Measurements from ENCODE around the gene CRIP1. TPM values are rescaled to one million over a fixed set of nuclear protein-coding genes. Genes with fewer than 3 reads are reported as not detected.
A peak's percentile ranks its signal among the peaks of the same experiment; 100 is the strongest.

Gene CRIP1
- total RNA-seq, 2 experiments from 2014 or later = 182 to 186 TPM

- intact Hi-C loops (cut with DNase I, micrococcal nuclease) = no loop called here
- CTCF ChIA-PET = interaction anchor here (0.6 kb wide), 1 partner anchor 76 kb away, joined by 3 read pairs; no protein-coding TSS in a partner anchor
- H3K36me3 Mint-ChIP-seq (ENCODE audit: low read depth) = peaks cover 9% of the 10 kb centered on the region
- H3K27ac Mint-ChIP-seq = no peak overlapping the region
- POLR2A ChIA-PET = no interaction called here
- H3K27me3 Mint-ChIP-seq = no peaks in the 10 kb centered on the region
- no peaks in the 10 kb centered on the region for H3K9me3 Mint-ChIP-seq (ENCODE audit: low read depth)
- no peak for ATAC-seq
- no peak for DNase-seq
- H3K4me3 Mint-ChIP-seq = no peak overlapping the region
- no peaks in the 10 kb centered on the region for H3K4me1 Mint-ChIP-seq
Measured at GRCh38 chr14:105445901-105446845, 40.5 kb upstream of the CRIP1 start.

- peaks cover 11% of the 10 kb centered on the region for H3K36me3 Mint-ChIP-seq (ENCODE audit: low read depth)
- intact Hi-C loops (cut with DNase I, micrococcal nuclease) = no loop called here
- no peaks in the 10 kb centered on the region for H3K27me3 Mint-ChIP-seq
- H3K4me1 Mint-ChIP-seq = no peaks in the 10 kb centered on the region
- ChIA-PET POLR2A (no interaction called here), CTCF (no interaction called here)
- H3K4me3 Mint-ChIP-seq = no peak overlapping the region
- DNase-seq (no peak), ATAC-seq (no peak)
- H3K27ac Mint-ChIP-seq = no peak overlapping the region
- no peaks in the 10 kb centered on the region for H3K9me3 Mint-ChIP-seq (ENCODE audit: low read depth)
Measured at GRCh38 chr14:105446971-105447370, 39.7 kb upstream of the CRIP1 start.

GRCh38 chr14:105447651-105448640 lies 38.7 kb upstream of the CRIP1 start:
- H3K4me1 Mint-ChIP-seq = no peaks in the 10 kb centered on the region
- DNase-seq = no peak
- H3K36me3 Mint-ChIP-seq (ENCODE audit: low read depth) = peaks cover 15% of the 10 kb centered on the region
- no peak for ATAC-seq
- no peak overlapping the region for H3K4me3 Mint-ChIP-seq
- POLR2A ChIA-PET = no interaction called here
- intact Hi-C loops (cut with DNase I, micrococcal nuclease) = loop anchor here (1.0 to 2.0 kb wide), 4 partner anchors 42 to 80 kb away; no protein-coding TSS in a partner anchor
- H3K9me3 Mint-ChIP-seq (ENCODE audit: low read depth) = no peaks in the 10 kb centered on the region
- CTCF ChIA-PET = interaction anchor here (0.6 to 1.2 kb wide), 5 partner anchors 39 to 77 kb away, joined by 3 to 8 read pairs (median 3); no protein-coding TSS in a partner anchor
- H3K27me3 Mint-ChIP-seq = no peaks in the 10 kb centered on the region
- H3K27ac Mint-ChIP-seq = no peak overlapping the region

GRCh38 chr14:105448706-105449111 lies 38.0 kb upstream of the CRIP1 start:
- Mint-ChIP-seq H3K27me3 (no peaks in the 10 kb centered on the region), H3K4me3 (no peak overlapping the region), H3K36me3 (ENCODE audit: low read depth) (peaks cover 15% of the 10 kb centered on the region), H3K27ac (no peak overlapping the region), H3K4me1 (no peaks in the 10 kb centered on the region), H3K9me3 (ENCODE audit: low read depth) (no peaks in the 10 kb centered on the region)
- CTCF ChIA-PET = interaction anchor here (0.6 to 1.2 kb wide), 5 partner anchors 38 to 78 kb away, joined by 3 to 8 read pairs (median 3); no protein-coding TSS in a partner anchor
- intact Hi-C loops (cut with DNase I, micrococcal nuclease) = loop anchor here (1.0 to 2.0 kb wide), 4 partner anchors 42 to 80 kb away; no protein-coding TSS in a partner anchor
- DNase-seq (peak; percentile 77), ATAC-seq (peak; percentile 96)
- POLR2A ChIA-PET = no interaction called here

GRCh38 chr14:105449276-105450122 lies 37.2 kb upstream of the CRIP1 start:
- Mint-ChIP-seq H3K4me3 (no peak overlapping the region), H3K9me3 (ENCODE audit: low read depth) (no peaks in the 10 kb centered on the region), H3K27me3 (no peaks in the 10 kb centered on the region), H3K4me1 (no peaks in the 10 kb centered on the region), H3K36me3 (ENCODE audit: low read depth) (peaks cover 15% of the 10 kb centered on the region), H3K27ac (no peak overlapping the region)
- DNase-seq (no peak), ATAC-seq (no peak)
- CTCF ChIA-PET = interaction anchor here (0.6 to 1.0 kb wide), 2 partner anchors 20 to 27 kb away, joined by 3 to 4 read pairs; no protein-coding TSS in a partner anchor
- POLR2A ChIA-PET = no interaction called here
- intact Hi-C loops (cut with DNase I, micrococcal nuclease) = loop anchor here in 1 of 2 experiments (2.0 kb wide), 1 partner anchor 79 kb away; no protein-coding TSS in a partner anchor

GRCh38 chr14:105450123-105450505 lies 36.6 kb upstream of the CRIP1 start:
- no peaks in the 10 kb centered on the region for H3K27me3 Mint-ChIP-seq
- ATAC-seq (no peak), DNase-seq (no peak)
- H3K27ac Mint-ChIP-seq = no peak overlapping the region
- no peaks in the 10 kb centered on the region for H3K4me1 Mint-ChIP-seq
- POLR2A ChIA-PET = no interaction called here
- CTCF ChIA-PET = interaction anchor here (0.6 to 1.0 kb wide), 2 partner anchors 20 to 27 kb away, joined by 3 to 4 read pairs; no protein-coding TSS in a partner anchor
- H3K9me3 Mint-ChIP-seq (ENCODE audit: low read depth) = no peaks in the 10 kb centered on the region
- intact Hi-C loops (cut with DNase I, micrococcal nuclease) = no loop called here
- H3K4me3 Mint-ChIP-seq = no peak overlapping the region
- H3K36me3 Mint-ChIP-seq (ENCODE audit: low read depth) = peaks cover 15% of the 10 kb centered on the region

- H3K9me3 Mint-ChIP-seq (ENCODE audit: low read depth) = no peaks in the 10 kb centered on the region
- ATAC-seq = no peak
- no peak overlapping the region for H3K27ac Mint-ChIP-seq
- CTCF ChIA-PET = interaction anchor here (0.6 to 1.0 kb wide), 2 partner anchors 19 to 595 kb away, joined by 3 to 4 read pairs; no protein-coding TSS in a partner anchor
- POLR2A ChIA-PET = no interaction called here
- no peaks in the 10 kb centered on the region for H3K4me1 Mint-ChIP-seq
- H3K27me3 Mint-ChIP-seq = no peaks in the 10 kb centered on the region
- intact Hi-C loops (cut with DNase I, micrococcal nuclease) = no loop called here
- H3K36me3 Mint-ChIP-seq (ENCODE audit: low read depth) = peaks cover 22% of the 10 kb centered on the region
- no peak for DNase-seq
- no peak overlapping the region for H3K4me3 Mint-ChIP-seq
Measured at GRCh38 chr14:105450864-105451720, 35.6 kb upstream of the CRIP1 start.

- intact Hi-C loops (cut with DNase I, micrococcal nuclease) = no loop called here
- H3K9me3 Mint-ChIP-seq (ENCODE audit: low read depth) = no peaks in the 10 kb centered on the region
- H3K4me3 Mint-ChIP-seq = no peak overlapping the region
- no peak for ATAC-seq
- CTCF ChIA-PET = no interaction called here
- no peak for DNase-seq
- POLR2A ChIA-PET = no interaction called here
- H3K27me3 Mint-ChIP-seq = no peaks in the 10 kb centered on the region
- H3K27ac Mint-ChIP-seq = no peak overlapping the region
- H3K36me3 Mint-ChIP-seq (ENCODE audit: low read depth) = peaks cover 22% of the 10 kb centered on the region
- H3K4me1 Mint-ChIP-seq = no peaks in the 10 kb centered on the region
Measured at GRCh38 chr14:105452963-105453362, 33.7 kb upstream of the CRIP1 start.

- Mint-ChIP-seq H3K36me3 (ENCODE audit: low read depth) (peaks cover 22% of the 10 kb centered on the region), H3K9me3 (ENCODE audit: low read depth) (no peaks in the 10 kb centered on the region), H3K27me3 (no peaks in the 10 kb centered on the region), H3K4me3 (no peak overlapping the region), H3K27ac (no peak overlapping the region), H3K4me1 (no peaks in the 10 kb centered on the region)
- ATAC-seq (no peak), DNase-seq (no peak)
- intact Hi-C loops (cut with DNase I, micrococcal nuclease) = no loop called here
- ChIA-PET CTCF (no interaction called here), POLR2A (no interaction called here)
Measured at GRCh38 chr14:105453847-105454246, 32.8 kb upstream of the CRIP1 start.

GRCh38 chr14:105455086-105455640 lies 31.5 kb upstream of the CRIP1 start:
- H3K36me3 Mint-ChIP-seq (ENCODE audit: low read depth) = peaks cover 22% of the 10 kb centered on the region
- intact Hi-C loops (cut with DNase I, micrococcal nuclease) = no loop called here
- no peaks in the 10 kb centered on the region for H3K9me3 Mint-ChIP-seq (ENCODE audit: low read depth)
- no peak overlapping the region for H3K4me3 Mint-ChIP-seq
- DNase-seq (no peak), ATAC-seq (no peak)
- no peaks in the 10 kb centered on the region for H3K27me3 Mint-ChIP-seq
- H3K27ac Mint-ChIP-seq = no peak overlapping the region
- H3K4me1 Mint-ChIP-seq = no peaks in the 10 kb centered on the region
- POLR2A ChIA-PET = interaction anchor here (0.7 kb wide), 1 partner anchor 27 kb away, joined by 7 read pairs; no protein-coding TSS in a partner anchor
- CTCF ChIA-PET = interaction anchor here (0.6 to 0.7 kb wide), 2 partner anchors 113 to 511 kb away, joined by 3 read pairs; no protein-coding TSS in a partner anchor
